CD4-positive, CD25-positive, alpha-beta regulatory T cell (primary cell): ENCODE data around the gene MYO3A. TPM values are rescaled to one million over a fixed set of nuclear protein-coding genes. Genes with fewer than 3 reads are reported as not detected.

Experiments
- ATAC-seq, 2 donors: fragments of 150-1000 bp; cut with Tn5 transposase; one replicate each; pipeline ENCODE4 v1.10.0; 2021; ENCODE audit warnings: low read depth in 2 of 2, moderate number of reproducible peaks in 2 of 2, moderate library complexity in 1 of 2
- DNase-seq, 3 donors: peaks; one replicate each; pipeline versions ENCODE4 v3.0.0 to v3.0.0-alpha.2; 2012 to 2022; ENCODE audit warnings: mixed read lengths in 1 of 3
- H3K27ac ChIP-seq: one replicate; pipeline ENCODE4 v1.7.0; 2013; ENCODE audit warnings: mild to moderate bottlenecking, low read length; ENCODE audit not compliant: insufficient read depth, poor library complexity, severe bottlenecking
- H3K27me3 ChIP-seq: one replicate; pipeline ENCODE4 v1.7.0; 2013; ENCODE audit warnings: low read length; ENCODE audit not compliant: control insufficient read depth, insufficient read depth
- H3K36me3 ChIP-seq: one replicate; pipeline ENCODE4 v1.7.0; 2013; ENCODE audit warnings: mild to moderate bottlenecking, low read length, moderate library complexity; ENCODE audit not compliant: control insufficient read depth, insufficient read depth
- H3K4me1 ChIP-seq: 2 replicates; pipeline ENCODE4 v1.7.0; 2013; ENCODE audit warnings: mild to moderate bottlenecking, low read length; ENCODE audit not compliant: insufficient read depth, control insufficient read depth, poor library complexity, severe bottlenecking
- H3K4me3 ChIP-seq: one replicate; pipeline ENCODE4 v1.7.0; 2013; ENCODE audit warnings: low read depth, mild to moderate bottlenecking, low read length, moderate library complexity
- H3K9me3 ChIP-seq, 2 experiments: 1 replicate in 1 of 2; 2 replicates in 1 of 2; pipeline ENCODE4 v1.7.0; 2013; ENCODE audit warnings: low read length in 2 of 2, mild to moderate bottlenecking in 1 of 2, moderate library complexity in 1 of 2; ENCODE audit not compliant: control insufficient read depth in 2 of 2
- H3K27ac Mint-ChIP-seq, 3 donors: one replicate each; pipeline ENCODE4 v1.8.0; 2020 to 2022; ENCODE audit warnings: mild to moderate bottlenecking in 3 of 3, mixed read lengths in 3 of 3, moderate library complexity in 2 of 3
- H3K27me3 Mint-ChIP-seq: one replicate; pipeline ENCODE4 v1.8.0; 2022; ENCODE audit warnings: mild to moderate bottlenecking, mixed read lengths
- H3K36me3 Mint-ChIP-seq: one replicate; pipeline ENCODE4 v1.8.0; 2020; ENCODE audit warnings: mixed read lengths
- H3K4me1 Mint-ChIP-seq, 4 donors: one replicate each; pipeline ENCODE4 v1.8.0; 2020 to 2022; ENCODE audit warnings: mixed read lengths in 4 of 4, mild to moderate bottlenecking in 1 of 4
- H3K4me3 Mint-ChIP-seq, 4 donors: one replicate each; pipeline ENCODE4 v1.8.0; 2020 to 2022; ENCODE audit warnings: mild to moderate bottlenecking in 4 of 4, mixed read lengths in 4 of 4, moderate library complexity in 3 of 4
- H3K9me3 Mint-ChIP-seq, 7 donors: one replicate each; pipeline ENCODE4 v1.8.0; 2020 to 2022; ENCODE audit warnings: mixed read lengths in 7 of 7, mild to moderate bottlenecking in 3 of 7, moderate library complexity in 2 of 7
- polyA plus RNA-seq, 4 donors: library from polyadenylated mRNA; unstranded; fragments of 300-500 nt; fragmentation: Illumina TruSeq; gene quantifications; one replicate each; pipeline ENCODE4 v1.2.3, GENCODE V29; 2021
- total RNA-seq: library from RNA; stranded (reverse); gene quantifications from one replicate; pipeline ENCODE4 v1.2.3, GENCODE V29; 2022

The MYO3A gene, protein sequence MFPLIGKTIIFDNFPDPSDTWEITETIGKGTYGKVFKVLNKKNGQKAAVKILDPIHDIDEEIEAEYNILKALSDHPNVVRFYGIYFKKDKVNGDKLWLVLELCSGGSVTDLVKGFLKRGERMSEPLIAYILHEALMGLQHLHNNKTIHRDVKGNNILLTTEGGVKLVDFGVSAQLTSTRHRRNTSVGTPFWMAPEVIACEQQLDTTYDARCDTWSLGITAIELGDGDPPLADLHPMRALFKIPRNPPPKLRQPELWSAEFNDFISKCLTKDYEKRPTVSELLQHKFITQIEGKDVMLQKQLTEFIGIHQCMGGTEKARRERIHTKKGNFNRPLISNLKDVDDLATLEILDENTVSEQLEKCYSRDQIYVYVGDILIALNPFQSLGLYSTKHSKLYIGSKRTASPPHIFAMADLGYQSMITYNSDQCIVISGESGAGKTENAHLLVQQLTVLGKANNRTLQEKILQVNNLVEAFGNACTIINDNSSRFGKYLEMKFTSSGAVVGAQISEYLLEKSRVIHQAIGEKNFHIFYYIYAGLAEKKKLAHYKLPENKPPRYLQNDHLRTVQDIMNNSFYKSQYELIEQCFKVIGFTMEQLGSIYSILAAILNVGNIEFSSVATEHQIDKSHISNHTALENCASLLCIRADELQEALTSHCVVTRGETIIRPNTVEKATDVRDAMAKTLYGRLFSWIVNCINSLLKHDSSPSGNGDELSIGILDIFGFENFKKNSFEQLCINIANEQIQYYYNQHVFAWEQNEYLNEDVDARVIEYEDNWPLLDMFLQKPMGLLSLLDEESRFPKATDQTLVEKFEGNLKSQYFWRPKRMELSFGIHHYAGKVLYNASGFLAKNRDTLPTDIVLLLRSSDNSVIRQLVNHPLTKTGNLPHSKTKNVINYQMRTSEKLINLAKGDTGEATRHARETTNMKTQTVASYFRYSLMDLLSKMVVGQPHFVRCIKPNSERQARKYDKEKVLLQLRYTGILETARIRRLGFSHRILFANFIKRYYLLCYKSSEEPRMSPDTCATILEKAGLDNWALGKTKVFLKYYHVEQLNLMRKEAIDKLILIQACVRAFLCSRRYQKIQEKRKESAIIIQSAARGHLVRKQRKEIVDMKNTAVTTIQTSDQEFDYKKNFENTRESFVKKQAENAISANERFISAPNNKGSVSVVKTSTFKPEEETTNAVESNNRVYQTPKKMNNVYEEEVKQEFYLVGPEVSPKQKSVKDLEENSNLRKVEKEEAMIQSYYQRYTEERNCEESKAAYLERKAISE (N-terminal part only)
- not detected for total RNA-seq
- polyA plus RNA-seq: not detected

DNA sequence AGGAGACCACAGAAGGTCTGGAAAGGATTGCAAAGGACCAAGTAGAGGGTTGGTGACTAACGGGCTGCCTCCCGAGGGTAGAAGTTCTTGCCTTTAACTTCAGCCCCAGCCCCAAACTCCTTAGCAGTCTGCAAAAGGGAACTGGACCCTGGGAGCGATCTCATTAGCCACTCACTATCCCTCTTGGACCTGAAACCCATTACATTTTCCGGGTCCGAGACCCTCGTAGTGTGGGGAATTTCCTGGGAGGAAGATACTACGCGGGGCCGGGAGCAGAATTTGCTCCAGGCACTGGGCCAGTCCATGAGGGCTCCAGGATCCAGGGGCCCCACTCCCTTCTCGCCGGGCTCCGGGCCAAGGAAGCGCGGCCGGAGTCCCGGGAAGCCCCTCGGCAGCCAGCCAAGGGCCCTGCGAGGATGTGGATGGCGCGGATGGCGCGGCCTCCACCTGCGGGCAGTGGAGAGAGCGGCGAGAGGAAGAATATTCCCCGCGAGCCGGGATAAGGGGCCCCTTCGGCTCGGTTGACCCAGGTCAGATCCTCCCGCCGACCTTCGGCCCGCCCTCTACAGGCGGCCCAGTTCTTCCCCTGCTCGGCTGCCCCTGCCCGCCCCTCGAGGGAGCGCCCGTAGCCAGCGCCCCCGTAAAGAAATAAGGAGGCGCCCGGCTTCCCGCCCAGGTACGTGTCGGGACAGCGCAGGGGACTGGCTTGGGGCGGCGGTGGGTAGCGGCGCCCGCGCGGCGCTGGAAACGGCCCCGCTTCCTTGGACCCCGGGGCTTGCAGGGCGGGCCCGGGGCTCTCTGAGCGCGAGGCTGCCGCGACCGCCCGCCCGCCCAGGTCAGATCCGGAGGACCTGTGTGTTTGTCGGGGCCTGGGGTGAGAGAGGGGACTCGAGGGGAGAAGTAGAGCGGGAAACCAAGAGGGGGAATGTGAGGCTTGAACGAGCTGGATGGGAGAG is at the start of gene MYO3A:
MYO3A (plus strand) TSS at position 577 of the 956 bp plus-strand sequence. CDS start 17,882 bp downstream, outside the sequence.
- Histone ChIP-seq H3K27me3 (peaks cover 15% of the 10 kb centered on the region), H3K27ac (no peak within 1 kb of the TSS), H3K4me3 (no peak within 1 kb of the TSS), H3K36me3 (no peaks in the 10 kb centered on the region), H3K4me1 (no peaks in the 10 kb centered on the region), H3K9me3 (no peaks in the 10 kb centered on the region)
- Mint-ChIP-seq H3K36me3 (no peaks in the 10 kb centered on the region), H3K27ac (no peak within 1 kb of the TSS), H3K9me3 (peaks cover 0 to 2% (median 0%) of the 10 kb centered on the region in 7 donors), H3K4me3 (peak within 1 kb of the TSS in 2 of 4 donors; percentile 23 to 63), H3K27me3 (peaks cover 48% of the 10 kb centered on the region), H3K4me1 (peaks cover 0 to 4% (median 0%) of the 10 kb centered on the region in 4 donors)
- ATAC-seq (no peak), DNase-seq (no peak)

DNA sequence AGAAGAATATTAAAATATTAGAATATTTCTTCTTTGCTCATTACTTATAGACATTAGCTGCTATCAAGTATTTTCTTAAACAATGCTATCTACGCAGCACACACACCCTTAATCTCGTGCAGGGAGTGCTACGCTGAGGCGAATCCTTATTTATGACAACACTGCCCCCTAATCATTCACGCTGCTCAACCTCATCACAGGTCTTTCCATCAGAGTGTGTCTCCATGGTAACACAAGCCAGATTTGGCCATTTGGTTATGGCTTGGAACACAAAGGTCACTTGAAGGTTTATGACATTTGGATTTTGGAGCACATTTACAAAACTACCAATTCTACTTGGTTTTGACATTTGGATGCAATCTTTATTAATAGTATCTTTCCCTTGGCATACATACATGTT is 45.4 kb upstream of the MYO3A start:
- DNase-seq (no peak), ATAC-seq (no peak)
- no peak overlapping the region for H3K27ac Mint-ChIP-seq
- no peaks in the 10 kb centered on the region for H3K4me1 Mint-ChIP-seq
- Histone ChIP-seq H3K9me3 (no peaks in the 10 kb centered on the region), H3K4me3 (no peak overlapping the region), H3K27me3 (no peaks in the 10 kb centered on the region), H3K36me3 (no peaks in the 10 kb centered on the region), H3K4me1 (no peaks in the 10 kb centered on the region), H3K27ac (no peak overlapping the region)
- no peak overlapping the region for H3K4me3 Mint-ChIP-seq
- H3K27me3 Mint-ChIP-seq: peaks cover 5% of the 10 kb centered on the region
- H3K9me3 Mint-ChIP-seq: no peaks in the 10 kb centered on the region
- no peaks in the 10 kb centered on the region for H3K36me3 Mint-ChIP-seq

DNA sequence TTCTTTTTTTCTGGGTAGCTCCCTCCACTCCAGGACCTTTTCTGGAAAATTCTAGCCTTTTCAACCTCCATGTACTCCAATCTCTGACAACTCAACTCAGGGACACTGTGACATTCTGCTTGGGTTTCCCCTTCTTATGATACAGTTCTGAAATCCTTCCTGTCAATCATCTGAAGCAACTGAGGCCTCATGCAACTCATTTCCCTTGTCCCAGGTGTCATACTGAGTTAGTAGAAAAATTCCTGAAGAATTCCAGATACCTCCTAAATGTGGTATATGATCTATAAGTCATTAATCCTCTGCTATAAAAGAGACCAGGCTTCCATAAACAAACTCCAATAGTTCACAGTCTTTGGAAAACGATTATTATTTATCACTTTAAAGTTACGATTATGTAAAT is 43.0 kb upstream of the MYO3A start:
- H3K27me3 Mint-ChIP-seq: peaks cover 5% of the 10 kb centered on the region
- DNase-seq: no peak
- H3K4me3 Mint-ChIP-seq: no peak overlapping the region
- no peak overlapping the region for H3K4me3 ChIP-seq
- H3K27me3 ChIP-seq: no peaks in the 10 kb centered on the region
- H3K27ac Mint-ChIP-seq: no peak overlapping the region
- no peak for ATAC-seq
- no peaks in the 10 kb centered on the region for H3K36me3 ChIP-seq
- peaks cover 0 to 2% (median 0%) of the 10 kb centered on the region in 7 donors for H3K9me3 Mint-ChIP-seq
- no peaks in the 10 kb centered on the region for H3K4me1 ChIP-seq
- H3K9me3 ChIP-seq: no peaks in the 10 kb centered on the region
- H3K27ac ChIP-seq: no peak overlapping the region
- H3K4me1 Mint-ChIP-seq: no peaks in the 10 kb centered on the region
- no peaks in the 10 kb centered on the region for H3K36me3 Mint-ChIP-seq

DNA sequence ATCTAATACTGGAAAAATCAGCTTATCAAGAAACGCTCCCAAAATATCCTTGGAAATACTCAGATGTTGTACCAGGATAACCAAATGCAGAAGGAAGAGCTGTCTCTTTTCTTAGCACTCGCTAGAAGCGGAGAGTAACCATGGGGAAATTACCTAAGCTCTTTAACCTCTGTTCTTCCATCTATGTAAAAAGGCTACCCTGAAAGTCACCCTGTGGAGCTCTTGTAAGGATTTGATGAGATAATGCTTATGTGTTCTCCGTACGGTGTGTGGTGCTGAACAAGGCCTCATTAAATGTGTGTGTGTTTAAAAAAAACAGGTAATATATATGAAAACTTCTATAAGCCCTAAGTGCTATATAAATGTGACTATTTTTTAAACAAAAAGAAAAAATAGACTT is 38.2 kb upstream of the MYO3A start:
- Histone ChIP-seq H3K27ac (no peak overlapping the region), H3K9me3 (no peaks in the 10 kb centered on the region), H3K27me3 (no peaks in the 10 kb centered on the region), H3K4me3 (no peak overlapping the region), H3K36me3 (no peaks in the 10 kb centered on the region), H3K4me1 (no peaks in the 10 kb centered on the region)
- H3K27ac Mint-ChIP-seq: no peak overlapping the region
- H3K9me3 Mint-ChIP-seq: peaks cover 0 to 4% (median 0%) of the 10 kb centered on the region in 7 donors
- no peak for ATAC-seq
- H3K4me3 Mint-ChIP-seq: no peak overlapping the region
- H3K4me1 Mint-ChIP-seq: no peaks in the 10 kb centered on the region
- no peaks in the 10 kb centered on the region for H3K36me3 Mint-ChIP-seq
- H3K27me3 Mint-ChIP-seq: peaks cover 5% of the 10 kb centered on the region
- no peak for DNase-seq

DNA sequence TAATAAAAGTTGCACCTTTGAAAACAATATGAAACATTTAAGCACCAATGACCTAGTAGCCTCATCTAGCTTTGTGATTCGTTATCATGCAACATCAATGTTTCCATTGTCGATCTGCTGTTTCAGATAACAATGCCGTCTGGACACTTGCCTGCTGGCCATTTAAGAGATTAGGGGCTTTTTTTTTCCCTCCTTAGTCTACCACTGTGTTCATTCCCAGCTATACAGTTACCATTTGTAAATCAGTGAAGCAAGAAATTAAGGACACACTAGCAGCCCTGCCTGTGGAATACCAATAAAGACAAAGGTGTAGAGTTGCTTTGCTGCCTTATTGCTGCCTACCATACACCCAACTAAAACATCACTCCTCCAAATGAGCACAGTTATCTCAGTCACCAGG is 37.6 kb upstream of the MYO3A start:
- Histone ChIP-seq H3K36me3 (no peaks in the 10 kb centered on the region), H3K27me3 (no peaks in the 10 kb centered on the region), H3K4me3 (no peak overlapping the region), H3K27ac (no peak overlapping the region), H3K9me3 (no peaks in the 10 kb centered on the region), H3K4me1 (no peaks in the 10 kb centered on the region)
- no peaks in the 10 kb centered on the region for H3K36me3 Mint-ChIP-seq
- H3K27me3 Mint-ChIP-seq: peaks cover 5% of the 10 kb centered on the region
- no peak overlapping the region for H3K4me3 Mint-ChIP-seq
- no peak overlapping the region for H3K27ac Mint-ChIP-seq
- ATAC-seq: no peak
- H3K9me3 Mint-ChIP-seq: peaks cover 0 to 4% (median 0%) of the 10 kb centered on the region in 7 donors
- no peaks in the 10 kb centered on the region for H3K4me1 Mint-ChIP-seq
- DNase-seq: no peak

DNA sequence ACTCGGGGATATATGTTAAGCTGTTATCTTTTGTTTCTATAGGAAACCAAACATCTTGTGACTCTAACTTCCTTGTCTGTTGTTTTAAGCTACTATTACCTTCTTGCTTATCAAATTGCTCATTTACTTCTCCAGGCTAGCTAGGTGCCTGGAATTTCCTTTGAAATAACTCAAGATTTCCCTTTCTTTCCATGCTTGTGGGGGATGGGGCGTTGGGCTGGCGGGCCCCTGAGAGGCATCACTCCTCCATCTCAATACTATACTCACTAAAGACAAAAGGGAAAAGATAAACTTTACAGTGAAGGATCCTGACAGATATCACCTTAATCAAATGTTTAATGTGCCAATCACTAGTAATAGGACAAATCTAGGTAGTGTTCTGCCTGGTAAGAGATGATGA is 34.7 kb upstream of the MYO3A start:
- DNase-seq (no peak), ATAC-seq (no peak)
- H3K36me3 Mint-ChIP-seq: no peaks in the 10 kb centered on the region
- H3K27ac Mint-ChIP-seq: no peak overlapping the region
- H3K4me3 Mint-ChIP-seq: no peak overlapping the region
- Histone ChIP-seq H3K4me3 (no peak overlapping the region), H3K27ac (no peak overlapping the region), H3K36me3 (no peaks in the 10 kb centered on the region), H3K4me1 (no peaks in the 10 kb centered on the region), H3K9me3 (no peaks in the 10 kb centered on the region), H3K27me3 (no peaks in the 10 kb centered on the region)
- H3K27me3 Mint-ChIP-seq: peaks cover 5% of the 10 kb centered on the region
- peaks cover 0 to 4% (median 0%) of the 10 kb centered on the region in 7 donors for H3K9me3 Mint-ChIP-seq
- H3K4me1 Mint-ChIP-seq: no peaks in the 10 kb centered on the region
